IPS DF 4.7 (cell line): ENCODE results near the gene RUNDC3A.
"Not testable (repeated sequence)": the region's sequence is repeated elsewhere in the genome, so short reads cannot be mapped to it uniquely, and the experiment has no call there.

ENCODE experiments used
- DNase-seq: peaks from one replicate; pipeline ENCODE4 v3.0.0-alpha.2; 2013; ENCODE audit warnings: low spot score; ENCODE audit errors: extremely low read depth

RUNDC3A gene

GRCh38 chr17:44358066-44358465 is 49.7 kb downstream of the RUNDC3A start:
- DNase-seq: no peak

- DNase-seq: no peak
These were observed 50.6 kb downstream of the RUNDC3A start for GRCh38 chr17:44359006-44359405.

GRCh38 chr17:44359458-44360143 is 51.2 kb downstream of the RUNDC3A start:
- DNase-seq: no peak

DNA sequence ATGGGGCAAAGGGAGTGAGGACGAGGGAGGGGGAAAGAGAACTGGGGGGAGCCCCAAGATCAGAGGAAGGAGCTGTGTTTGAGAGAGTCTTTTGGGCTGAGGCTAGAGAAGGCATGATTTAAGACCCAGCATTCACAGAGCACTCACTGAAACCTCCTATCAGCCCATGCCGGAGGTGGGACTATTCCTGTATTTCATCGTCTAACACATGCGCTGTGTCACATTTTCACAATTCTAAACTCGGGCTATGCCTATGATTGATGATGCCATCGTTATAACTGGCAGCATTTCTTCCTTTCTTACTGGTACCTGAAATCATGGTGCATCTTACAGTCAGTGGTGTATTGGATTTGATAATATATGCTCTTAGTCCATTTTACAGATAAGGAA is 51.7 kb downstream of the RUNDC3A start:
- no peak for DNase-seq

DNA sequence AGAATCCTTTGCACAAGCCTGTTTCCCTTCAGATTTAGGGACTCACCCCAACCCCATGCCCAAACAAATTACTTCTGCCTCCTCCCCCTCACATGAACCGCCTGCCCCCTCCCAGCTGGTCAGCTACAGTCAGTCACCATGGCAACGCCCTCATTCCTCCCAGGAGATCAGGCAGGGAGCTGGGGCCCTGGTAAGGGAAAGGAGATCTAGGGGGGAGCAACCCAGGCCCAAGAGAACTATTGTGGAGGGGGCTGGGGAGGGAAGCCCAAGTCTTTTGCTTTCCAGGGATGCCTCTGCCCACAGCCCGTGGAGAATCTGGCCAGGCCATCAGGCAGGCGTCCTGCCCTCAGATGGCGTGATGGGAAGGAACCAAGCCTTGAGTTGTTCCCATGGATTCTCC is 52.4 kb downstream of the RUNDC3A start:
- DNase-seq: no peak

DNA sequence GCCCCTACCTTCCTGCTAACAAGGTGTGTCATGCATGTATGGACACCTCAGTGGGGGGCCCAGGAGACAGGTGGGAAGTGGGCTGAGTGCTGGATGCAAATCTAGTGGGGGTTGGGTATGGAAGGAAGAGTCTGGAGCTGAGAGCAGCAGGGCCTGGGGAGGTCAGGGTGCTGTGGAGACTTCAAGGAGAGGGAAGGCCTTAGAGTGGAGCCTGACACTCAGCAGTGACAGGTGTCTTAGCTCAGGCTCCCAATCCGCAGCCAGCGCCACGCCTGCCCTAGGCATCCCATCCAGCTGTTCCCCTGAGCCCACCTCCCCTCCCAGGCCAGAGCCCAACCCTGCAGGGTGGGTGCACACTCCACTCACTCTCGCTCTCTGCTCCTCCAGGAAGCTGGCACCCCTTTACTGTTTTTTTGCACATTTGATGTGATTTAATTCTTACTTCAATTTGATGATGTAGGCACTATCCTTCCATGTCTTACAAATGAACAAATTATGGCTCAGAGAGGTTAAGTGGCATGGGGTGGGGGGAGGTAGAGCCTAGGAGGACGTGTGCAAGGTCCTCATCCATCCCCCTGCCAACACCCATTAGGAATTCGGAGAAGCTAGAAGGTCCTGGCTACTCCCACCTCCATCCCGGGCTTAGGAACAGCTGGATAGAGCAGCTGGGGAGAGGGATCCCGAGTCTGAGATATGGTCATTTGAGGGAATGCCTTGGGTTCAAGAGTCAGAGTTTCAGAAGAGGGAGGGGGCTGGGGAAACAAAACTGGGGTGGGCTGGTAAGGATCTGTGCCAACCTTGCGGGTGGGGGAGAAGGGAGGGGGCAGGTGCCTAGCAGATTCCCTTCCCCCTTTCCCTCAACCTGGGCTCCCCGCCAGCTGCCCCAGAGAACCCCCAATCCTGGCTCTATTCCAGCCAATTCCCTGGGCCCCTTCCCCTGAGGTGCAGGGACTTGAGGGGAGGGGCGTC is 53.2 kb downstream of the RUNDC3A start:
- DNase-seq: no peak

- DNase-seq: no peak
These were observed 54.1 kb downstream of the RUNDC3A start for GRCh38 chr17:44362459-44362948.

- no peak for DNase-seq
These were observed 54.7 kb downstream of the RUNDC3A start for GRCh38 chr17:44362949-44363612.

DNA sequence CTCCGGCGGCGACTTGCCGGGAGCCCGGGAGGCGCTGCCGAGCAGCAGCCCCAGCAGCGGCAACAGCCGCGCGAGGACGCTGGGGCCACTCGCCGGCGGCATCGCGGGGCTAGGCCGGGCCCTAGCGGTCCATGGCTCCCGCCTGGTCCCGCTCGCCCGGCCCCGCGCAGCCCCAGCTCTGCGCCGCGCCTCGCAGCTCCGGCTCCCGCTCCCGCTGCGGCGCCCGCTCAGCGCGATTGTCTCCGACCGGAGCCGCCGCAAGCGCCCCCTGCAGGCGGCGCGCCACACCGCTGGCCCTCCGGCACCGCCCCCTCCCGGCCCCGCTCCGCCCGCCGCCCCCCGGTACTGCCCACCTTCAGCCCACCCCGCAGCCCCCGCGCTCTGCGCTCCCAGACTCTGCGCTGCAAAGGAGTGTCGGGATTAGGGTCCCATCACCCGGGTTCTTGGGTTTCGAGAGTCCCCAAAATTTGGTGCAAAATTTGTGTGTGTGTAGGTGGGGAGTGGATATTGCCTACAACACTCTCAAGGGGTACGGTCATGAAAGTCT is 55.3 kb downstream of the RUNDC3A start, which contains the start of gene FAM171A2:
FAM171A2 (minus strand) TSS at position 241 of the 547 bp plus-strand sequence; CDS start at position 102, 139 bp downstream.
- DNase-seq: no peak

DNA sequence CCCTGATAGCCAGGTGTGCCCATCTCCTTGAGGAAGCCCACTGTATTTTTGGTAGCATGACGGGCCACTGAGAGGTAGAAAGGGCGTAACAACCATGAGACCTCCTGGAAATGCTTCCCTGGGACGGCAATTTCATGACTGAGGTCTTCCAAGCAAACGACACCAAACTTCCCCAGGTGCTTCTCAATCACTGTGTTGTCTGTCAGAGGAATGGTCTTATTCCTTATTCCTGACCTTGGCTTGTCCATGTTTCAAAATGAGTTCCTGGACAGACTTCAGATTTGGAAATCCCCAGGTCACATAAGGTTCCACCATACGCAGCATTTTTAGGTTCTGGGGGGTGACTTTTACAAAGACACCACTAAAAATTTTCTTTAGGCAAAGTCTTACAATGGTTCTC is 56.6 kb downstream of the RUNDC3A start:
- not testable (repeated sequence) for DNase-seq

DNA sequence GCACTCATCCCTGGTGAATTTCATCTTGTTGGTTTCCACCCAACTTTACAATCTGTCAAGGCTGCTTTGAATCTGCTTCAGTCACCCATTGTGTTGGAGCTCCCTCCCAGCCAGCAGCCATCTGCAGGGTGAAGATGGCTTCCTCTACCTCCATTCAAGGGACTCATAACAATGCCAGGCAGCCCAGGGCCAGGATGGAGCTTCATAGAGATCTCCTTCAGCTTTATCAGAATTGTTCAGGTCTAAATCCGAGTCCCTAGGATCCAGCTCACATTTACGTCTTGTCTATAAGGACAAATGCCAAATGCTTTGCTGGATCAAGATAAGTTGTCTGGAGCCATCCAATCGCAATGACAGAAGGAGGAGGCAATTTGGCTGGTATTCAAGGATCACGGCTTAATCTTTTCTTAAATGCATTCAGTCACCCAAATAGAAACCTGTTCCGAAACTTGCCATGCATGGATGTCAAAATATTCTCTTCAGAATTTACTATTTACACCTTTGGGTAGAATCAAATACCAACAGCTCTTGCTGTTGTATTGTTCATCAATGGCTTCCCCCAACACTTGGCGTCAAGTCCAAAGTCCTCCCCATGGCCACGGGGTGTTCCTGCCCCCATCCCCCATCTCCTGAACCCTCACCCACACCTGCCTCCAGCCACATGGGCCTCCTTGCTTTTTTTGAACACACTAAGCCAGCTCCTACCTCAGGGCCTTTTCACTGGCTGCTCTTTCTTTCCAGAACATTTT is 59.0 kb downstream of the RUNDC3A start:
- DNase-seq: no peak
